T follicular helper cell (primary cell): ENCODE results near the gene ETNPPL.

ENCODE experiments used
- DNase-seq: peaks from one replicate; pipeline ENCODE4 v3.0.0-alpha.2; 2020; ENCODE audit warnings: low read depth

The ETNPPL gene

DNA sequence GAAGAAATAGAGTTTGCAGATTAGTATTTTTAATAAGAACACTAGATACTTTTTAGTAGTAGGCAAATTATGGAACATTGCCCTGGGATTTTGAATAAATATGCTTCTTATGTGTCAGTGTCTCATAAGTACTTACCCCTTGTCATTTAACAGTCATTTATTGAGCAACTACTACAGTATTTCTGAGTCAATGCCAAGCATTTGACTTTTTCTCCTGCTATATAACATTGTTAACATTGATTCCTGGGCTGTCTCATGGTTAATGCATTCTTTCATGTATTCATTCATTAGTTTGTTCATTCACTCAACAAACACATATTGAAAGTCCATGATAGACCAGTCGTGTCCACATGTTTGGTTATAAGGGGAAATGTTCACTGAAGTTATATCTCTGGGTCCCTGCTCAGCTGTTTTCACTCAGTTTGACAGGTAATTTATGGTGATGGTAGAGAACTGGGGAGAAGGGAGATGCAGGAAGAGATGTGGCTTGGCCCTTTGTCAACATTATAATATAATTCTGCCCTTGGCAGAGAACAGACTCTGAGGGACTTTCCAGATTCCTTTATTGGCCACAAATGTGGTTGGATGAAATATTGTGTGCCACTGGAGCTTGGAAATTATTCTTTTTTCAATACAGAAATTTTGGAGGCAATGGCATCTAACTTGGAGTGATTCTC, 62.6 kb downstream of the ETNPPL start:
- DNase-seq = no peak

DNA sequence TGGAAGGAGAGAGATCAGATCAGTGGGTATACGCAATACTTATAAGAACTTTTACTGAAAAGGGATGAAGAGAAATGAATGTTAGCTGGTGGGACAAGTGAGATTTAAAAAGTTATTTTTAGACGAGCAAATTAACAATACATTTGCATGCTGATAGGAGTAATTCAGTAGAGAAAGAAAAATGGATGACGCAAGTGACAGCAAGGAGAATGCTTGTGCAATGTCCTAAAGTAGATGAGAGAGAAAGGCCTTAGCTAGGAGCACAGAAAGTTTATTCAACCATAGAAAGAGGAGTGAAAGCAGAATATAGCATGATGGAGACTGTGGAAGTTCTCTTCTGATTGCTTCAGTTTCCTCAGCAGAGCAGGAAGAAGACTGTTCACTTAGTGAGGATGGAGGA, 66.7 kb downstream of the ETNPPL start:
- DNase-seq = no peak

DNA sequence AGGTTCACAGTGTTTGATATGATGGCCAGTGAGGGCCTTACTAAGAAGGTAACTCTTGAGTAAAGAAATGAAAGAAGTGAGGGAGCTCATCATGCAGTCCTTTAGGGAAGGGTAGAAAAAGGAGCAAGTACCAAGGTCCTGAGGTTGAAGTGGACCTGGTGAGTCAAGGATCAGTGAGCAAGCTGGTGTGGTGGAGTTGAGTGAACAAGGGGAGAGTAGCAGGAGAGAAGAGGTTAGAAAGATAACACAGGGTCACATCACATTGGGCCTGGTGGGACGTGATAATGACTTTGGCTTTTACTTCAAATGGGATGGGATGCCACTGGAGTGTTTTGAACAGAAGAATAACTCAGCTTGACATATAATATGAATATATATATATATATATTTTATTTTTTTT, 67.8 kb downstream of the ETNPPL start:
- DNase-seq = no peak

DNA sequence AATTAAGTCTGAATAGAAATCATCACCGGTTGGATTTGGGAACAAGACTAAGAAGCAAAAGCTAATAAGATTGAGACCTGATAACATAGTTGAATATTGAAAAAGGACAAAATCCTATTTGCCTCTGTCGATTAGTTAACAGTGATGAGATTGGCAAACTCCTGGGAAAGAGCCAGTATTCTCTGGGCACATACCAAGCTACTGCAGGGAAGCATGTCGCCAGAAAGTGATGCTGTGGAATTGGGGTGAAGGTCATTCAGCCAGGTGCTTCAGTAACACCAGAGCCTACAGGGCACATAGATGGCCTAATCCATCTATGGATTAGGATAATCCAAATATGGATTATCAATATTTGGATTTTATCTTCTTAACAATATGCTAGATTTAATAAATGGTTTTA, 68.4 kb downstream of the ETNPPL start:
- no peak for DNase-seq

DNA sequence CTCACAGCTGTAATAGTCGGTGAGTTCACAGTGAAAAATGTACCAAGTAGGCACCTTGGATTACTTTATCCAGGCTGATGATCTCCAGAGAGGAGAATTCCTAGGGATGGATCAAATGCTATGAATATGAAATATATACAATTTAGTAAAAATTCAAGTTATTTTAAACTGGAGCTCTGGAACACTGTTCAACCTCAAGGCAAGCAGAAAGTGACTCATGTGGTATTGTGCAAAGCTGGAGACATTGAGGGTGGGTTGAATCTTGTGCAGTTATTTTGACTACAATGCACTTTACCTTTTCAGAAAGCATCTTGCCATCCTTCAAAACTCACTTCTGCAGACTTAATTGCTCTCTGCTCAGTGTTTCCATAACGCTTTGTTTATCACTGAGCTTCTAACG, 69.0 kb downstream of the ETNPPL start:
- DNase-seq = no peak

DNA sequence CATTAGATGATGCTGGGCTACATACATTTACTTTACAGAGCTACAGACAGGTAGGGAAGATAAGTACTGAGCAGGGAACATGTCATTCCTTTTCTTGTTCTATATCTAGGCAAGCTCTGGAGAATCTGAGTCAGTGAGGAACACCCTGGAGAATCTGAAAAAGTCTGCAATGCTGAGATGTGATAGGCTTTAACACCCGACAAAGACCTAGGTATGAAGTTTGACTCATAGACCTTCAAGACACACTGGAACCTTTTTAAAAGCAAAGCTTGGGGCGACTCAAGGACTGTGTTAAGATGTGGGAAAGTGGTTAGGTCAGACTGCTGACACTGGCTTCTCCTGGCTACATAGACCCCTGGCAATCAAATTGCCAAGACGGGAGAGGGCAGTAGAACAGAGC, 69.6 kb downstream of the ETNPPL start:
- DNase-seq = no peak
